Measurements from ENCODE around the gene PRKG1.

Gene PRKG1

DNA sequence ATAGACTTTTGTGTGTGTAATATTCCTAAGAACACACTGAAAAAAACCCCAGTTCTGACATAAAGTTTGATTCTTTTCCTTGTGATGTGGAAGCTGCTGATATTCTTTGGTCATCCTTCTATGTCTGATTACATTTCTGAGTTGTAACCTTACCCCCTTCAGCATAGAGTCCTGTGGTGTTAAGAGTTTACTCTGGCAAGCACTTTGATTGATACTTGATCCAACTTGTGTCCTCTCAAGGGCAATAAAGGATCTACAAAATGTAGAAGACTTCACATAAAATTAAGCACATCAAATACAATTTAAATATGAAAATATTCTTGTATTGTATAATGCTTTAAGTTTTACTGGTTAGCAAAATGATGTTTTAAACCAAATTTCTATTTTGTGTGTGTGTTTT lies 1018.1 kb downstream of the PRKG1 start:
- no peak for DNase-seq (ENCODE audit: low read depth in 1 of 2, low spot score in 1 of 2)

DNA sequence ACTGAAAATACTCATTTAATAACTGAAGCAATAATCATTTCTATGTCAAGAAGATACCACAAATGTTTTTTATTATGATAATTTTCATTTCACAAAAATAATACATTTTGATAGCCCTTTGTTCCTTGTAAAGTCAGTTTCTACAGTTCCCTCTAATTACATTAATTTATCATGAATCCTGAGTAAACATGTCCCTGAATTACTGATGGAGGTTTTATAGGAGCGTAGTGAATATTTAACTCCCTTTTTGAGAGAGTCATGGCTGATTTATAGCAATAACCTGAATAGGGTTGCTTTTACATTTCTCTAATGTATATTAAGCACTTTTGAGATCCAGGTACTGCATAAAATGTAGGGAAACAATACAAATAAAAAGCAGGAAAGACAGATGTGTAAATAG lies 1023.8 kb downstream of the PRKG1 start:
- DNase-seq (ENCODE audit: low read depth in 1 of 2, low spot score in 1 of 2): no peak

DNA sequence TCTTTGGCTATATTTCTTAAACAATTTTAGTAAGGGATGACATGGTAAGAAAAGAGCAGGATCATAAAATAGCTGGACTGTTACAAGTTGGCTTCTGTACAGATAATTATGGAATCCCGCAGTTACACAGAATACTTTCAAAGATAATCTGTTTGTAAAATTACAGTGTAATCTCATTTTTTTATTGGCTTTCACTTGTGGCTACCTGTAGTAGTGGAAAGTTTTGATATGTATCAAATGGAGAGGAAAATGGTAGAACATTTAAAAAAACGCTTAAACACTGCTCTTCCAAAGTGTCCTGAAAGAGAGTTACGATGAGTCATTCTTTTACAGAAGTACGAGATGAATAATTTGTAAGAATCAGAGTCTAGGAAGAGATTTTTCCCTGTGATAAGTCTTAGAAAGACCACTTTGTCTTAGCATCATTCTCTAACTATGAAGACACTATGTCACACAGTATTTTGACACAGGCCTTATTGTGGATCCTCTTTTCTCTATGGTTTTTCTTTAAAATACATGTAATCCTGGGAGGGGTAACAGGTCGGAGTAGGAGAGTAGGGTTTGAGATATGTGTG lies 1024.8 kb downstream of the PRKG1 start:
- DNase-seq (ENCODE audit: low read depth in 1 of 2, low spot score in 1 of 2): no peak

DNA sequence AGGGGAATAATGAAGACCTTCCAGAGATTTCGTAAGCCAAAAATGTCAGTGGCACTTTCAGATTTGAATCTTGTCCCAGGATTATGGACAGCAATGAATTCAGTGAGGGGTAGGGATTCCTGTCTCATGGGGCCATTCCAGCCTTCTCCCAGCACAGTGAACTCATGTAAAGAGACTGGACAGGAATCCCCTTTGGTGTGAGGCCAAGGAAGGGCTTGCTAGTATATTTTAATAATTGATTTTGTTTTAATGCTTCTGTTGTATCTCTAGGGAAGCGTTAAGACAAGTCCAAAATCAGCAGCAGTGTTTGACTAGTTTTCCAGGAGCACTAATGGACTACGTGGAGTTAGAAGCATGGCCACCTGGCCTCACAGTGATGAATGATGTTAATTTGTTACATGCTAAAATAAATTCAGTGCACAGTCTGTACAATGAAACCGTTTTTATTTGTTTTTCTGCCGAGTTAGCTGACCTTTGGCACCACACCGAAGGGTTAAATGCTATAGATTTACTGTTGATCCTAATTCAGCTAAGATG lies 1025.8 kb downstream of the PRKG1 start:
- DNase-seq (ENCODE audit: low read depth in 1 of 2, low spot score in 1 of 2): no peak

DNA sequence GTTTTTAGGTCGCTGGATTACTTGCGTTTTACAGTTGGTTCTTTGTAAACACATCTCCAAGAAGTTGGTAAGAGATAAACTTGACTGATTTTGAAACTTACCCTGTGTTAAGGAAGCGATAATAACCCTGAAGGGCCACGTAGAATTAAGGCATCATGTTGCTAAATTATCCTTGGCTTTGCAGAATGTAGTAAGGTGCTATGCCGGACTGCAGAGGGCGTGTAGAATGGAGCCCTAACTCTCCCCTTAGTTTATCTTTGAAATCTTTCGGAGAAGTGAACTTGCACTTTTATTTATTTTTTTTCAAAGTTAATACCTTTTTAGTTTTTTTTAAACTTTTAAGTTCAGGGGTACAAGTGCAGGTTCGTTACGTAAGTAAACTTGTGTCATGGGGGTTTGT lies 1031.0 kb downstream of the PRKG1 start:
- no peak for DNase-seq (ENCODE audit: low read depth in 1 of 2, low spot score in 1 of 2)

- DNase-seq (ENCODE audit: low read depth in 1 of 2, low spot score in 1 of 2): no peak
Measured at GRCh38 chr10:52106011-52106410, 1031.7 kb downstream of the PRKG1 start.

DNA sequence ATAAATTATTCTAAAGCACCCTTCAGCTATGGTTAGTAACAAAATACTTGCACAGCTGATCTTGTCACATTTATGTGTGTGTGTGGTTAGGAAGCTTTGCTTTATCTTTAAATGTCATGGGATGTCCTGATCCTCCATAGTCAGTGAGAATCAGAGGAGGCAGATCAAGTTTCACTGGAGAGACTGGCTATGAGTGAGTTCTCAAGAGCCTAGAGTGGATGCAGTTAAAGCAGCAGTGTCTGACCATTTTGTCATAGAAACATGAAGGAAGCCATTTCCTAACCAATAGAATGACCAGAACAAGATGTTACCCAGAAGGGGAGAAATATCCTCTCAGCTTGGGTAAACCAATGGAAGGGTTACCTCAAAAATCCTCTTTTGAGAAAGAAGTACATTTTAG lies 1032.6 kb downstream of the PRKG1 start:
- DNase-seq (ENCODE audit: low read depth in 1 of 2, low spot score in 1 of 2): no peak

- no peak for DNase-seq (ENCODE audit: low read depth in 1 of 2, low spot score in 1 of 2)
Measured at GRCh38 chr10:52108236-52108635, 1033.9 kb downstream of the PRKG1 start.

DNA sequence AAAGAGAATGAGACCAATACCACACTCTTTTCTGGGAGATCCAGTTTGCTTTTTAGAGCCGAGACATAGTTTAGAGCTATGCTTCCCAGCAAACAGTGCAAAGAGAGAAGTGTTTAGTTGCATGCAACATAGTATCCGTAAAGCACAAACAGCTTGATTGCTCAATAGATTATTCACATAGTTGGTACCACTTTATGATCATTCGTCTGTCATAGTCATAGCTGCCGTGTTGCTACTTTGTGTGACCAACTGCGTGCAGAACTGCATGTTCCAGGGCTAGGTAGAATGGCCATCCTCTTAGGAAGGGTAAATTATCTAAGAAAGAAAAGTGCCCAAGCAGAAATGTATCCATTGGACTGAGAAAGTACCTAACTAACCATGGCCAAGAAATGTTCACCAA lies 1036.3 kb downstream of the PRKG1 start:
- no peak for DNase-seq (ENCODE audit: low read depth in 1 of 2, low spot score in 1 of 2)

DNA sequence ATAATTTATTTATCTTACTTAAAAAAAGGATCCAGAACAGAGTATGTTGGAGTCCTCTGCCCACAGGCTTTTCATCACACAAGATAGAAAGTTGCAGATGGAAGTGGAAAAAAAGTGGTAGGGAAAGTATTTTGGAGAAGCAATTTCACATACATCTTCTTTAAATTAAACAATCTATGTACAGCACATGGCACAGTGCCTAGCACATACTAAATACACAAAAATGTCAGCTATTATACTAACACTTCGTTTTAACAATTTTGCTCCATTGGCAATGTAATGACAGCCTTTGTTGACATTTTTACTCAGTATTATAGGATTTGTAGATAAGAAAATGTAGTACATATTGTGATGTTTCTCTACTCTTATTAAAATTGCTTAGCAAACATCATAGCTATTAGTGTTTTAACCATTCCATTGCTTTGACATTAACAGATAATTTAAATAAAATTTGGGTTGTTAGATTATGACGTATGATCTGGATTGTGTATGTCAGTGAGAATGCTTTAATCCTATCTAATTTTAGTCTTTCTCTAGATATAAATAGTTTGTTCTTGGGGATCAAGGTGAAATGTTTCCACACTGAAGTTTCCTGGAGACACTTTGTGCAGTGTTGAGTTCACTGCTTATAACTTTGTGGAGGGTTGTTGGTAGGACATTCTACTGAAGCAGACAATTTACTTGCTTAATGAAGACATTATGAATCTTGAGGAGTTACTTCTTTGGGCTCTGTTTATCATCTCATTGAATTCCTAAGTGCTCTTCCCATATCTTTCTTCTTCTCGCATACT lies 1037.0 kb downstream of the PRKG1 start:
- DNase-seq (ENCODE audit: low read depth in 1 of 2, low spot score in 1 of 2): no peak

DNA sequence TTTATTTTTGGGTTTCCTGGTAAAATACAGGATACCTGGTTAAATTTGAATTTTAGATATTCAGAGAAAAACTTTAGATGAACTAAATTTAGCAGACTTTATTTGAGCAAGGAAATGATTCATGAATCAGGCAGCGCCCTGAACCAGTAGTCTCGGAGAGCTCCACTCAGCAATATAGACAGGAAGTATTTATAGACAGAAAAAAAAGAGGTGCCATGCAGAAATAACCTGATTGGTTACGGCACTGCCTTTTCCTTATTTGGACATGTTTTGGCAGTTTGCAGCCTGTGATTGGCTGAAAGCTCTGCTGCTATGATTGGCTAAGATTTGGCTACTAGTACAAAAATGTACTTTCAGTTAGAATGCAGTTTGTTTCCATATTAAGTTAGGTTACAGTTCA lies 1041.5 kb downstream of the PRKG1 start:
- no peak for DNase-seq (ENCODE audit: low read depth in 1 of 2, low spot score in 1 of 2)

DNA sequence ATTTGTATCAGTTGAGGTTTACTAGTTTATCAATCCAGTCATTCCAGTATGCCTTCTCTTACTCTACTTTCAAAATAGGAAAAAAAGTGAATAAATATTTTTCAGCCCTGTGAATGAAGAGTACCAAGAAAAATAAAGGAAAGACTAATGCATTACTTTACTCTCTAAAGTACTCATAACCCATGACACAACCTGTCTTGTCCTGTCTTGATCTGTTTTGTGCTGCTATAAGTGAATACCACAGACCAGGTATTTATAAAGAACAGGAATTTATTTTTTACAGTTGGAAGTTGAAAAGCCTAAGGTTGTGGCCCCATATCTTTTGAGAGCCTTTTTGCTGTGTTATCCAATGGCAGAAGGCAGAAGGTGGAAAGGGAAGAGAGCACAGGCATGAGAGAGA lies 1045.2 kb downstream of the PRKG1 start:
- no peak for DNase-seq (ENCODE audit: low read depth in 1 of 2, low spot score in 1 of 2)

DNA sequence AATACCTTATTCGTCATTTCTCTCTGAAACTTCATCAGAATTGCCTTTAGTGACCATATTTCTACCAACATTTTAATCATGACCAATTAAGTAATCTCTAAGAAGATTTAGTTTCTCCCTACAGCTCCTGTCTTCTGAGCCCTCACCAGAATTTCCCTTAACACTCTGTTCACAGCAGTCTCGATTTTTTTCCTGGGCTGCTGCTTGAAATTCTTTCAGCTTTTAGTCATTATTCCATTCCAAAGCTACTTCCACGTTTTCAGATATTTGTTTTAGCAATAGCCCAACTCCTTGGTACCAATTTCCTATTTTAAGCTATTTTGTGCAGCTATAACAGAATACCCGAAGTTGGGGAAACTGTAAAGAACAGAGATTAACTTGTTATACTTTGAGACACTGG lies 1047.4 kb downstream of the PRKG1 start:
- DNase-seq (ENCODE audit: low read depth in 1 of 2, low spot score in 1 of 2): no peak

DNA sequence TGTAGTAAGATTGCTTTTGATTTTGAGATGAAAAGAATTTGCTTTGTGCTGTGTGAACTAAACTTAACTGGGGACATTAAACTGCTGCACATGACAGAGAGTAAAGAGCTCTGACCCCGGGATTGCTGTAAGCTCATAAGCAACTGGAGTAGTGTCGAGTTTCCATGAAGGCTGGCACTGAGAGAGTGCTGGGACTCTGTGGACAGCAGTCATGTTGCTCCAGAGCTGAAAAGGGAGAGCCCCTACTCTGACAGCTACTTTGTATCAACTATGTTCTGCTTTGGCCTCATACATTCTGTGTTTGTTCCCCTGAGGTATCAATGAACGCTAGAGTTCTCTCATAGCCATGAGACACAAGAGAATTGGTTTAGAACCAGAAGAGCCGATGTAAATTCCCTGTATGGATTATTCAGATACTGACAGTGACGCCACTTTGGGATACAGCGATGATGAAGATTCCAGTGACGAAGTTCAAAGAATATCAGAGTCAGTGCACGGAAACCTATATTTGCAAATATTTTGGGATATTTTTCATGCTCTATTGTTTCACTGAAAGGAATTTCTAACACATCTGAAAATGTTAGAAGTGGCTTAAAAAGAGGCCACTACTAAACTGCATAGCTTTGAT lies 1053.9 kb downstream of the PRKG1 start:
- no peak for DNase-seq (ENCODE audit: low read depth in 1 of 2, low spot score in 1 of 2)

DNA sequence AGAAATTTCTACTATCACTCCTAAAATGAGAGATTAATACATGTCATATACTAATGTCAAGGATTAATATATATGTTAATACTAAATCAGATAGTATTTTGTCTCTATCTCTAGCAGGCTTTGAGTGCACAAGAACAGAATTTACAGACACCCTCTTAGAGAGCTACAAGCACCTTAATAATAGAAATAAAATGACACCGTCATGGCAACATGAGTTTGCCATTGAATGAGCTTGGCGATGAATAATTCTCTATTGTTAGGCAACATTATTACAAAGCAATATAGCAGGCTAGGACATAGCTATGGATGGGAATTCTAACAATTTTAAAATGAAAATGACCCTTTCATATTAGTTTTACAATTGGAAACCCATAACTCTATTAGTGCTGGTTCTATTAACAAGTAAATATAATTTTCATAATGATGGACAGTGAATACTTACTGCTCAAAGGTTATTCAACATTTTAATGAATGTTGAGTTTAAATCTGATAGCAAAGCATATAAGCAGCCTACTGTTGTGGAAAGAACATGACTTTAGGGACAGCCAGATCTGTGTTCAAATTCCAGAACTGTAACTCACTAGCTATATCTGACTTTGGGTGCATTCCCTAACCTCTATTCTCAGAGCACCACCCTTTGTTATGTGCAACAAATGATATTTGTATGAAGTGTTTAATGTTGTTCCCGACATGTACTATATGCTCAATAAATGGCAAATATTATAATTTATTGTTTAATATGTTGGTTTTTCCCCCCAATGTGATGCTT lies 1055.3 kb downstream of the PRKG1 start:
- DNase-seq (ENCODE audit: low read depth in 1 of 2, low spot score in 1 of 2): no peak

GRCh38 chr10:52135101-52135500 lies 1060.8 kb downstream of the PRKG1 start:
- no peak for DNase-seq (ENCODE audit: low read depth in 1 of 2, low spot score in 1 of 2)

GRCh38 chr10:52136921-52137320 lies 1062.6 kb downstream of the PRKG1 start:
- DNase-seq (ENCODE audit: low read depth in 1 of 2, low spot score in 1 of 2): no peak

- DNase-seq (ENCODE audit: low read depth in 1 of 2, low spot score in 1 of 2): no peak
Measured at GRCh38 chr10:52143338-52143737, 1069.1 kb downstream of the PRKG1 start.

- DNase-seq (ENCODE audit: low read depth in 1 of 2, low spot score in 1 of 2): no peak
Measured at GRCh38 chr10:52145636-52146035, 1071.3 kb downstream of the PRKG1 start.

DNA sequence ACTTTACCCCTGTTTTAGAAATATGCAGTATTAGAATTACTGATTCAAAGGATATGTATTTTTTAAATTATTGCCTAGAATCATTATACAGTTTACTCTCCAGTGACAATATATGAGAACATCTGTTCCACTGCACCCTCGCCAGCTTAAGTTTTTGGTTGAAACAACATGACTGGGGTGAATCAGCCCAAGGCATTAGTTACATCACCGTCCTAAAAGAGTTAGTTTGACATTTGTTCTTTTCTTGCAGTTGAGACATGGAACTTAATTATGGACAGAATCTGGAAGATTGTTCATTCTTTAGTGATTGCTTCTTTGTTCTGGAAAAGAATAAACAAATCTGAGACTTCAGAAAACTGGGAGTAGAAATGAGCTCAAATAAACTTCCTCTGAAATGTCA lies 1072.5 kb downstream of the PRKG1 start:
- DNase-seq (ENCODE audit: low read depth in 1 of 2, low spot score in 1 of 2): no peak

- DNase-seq (ENCODE audit: low read depth in 1 of 2, low spot score in 1 of 2): no peak
Measured at GRCh38 chr10:52170776-52171175, 1096.5 kb downstream of the PRKG1 start.

- DNase-seq (ENCODE audit: low read depth in 1 of 2, low spot score in 1 of 2): no peak
Measured at GRCh38 chr10:52172581-52172980, 1098.3 kb downstream of the PRKG1 start.

Measured in activated CD4-positive, alpha-beta T cell treated with anti-CD3 and anti-CD28 coated beads, Interleukin-2, amount 50 U/mL, for 24 hours (primary cell).